PC-3 (cell line): ENCODE measurements around the gene PAPSS1.

Source experiments
- CTCF ChIP-seq: fragments of 300-600 bp; sonication (generic); conservative IDR thresholded peaks from 2 replicates; pipeline ENCODE4 v1.5.1; 2017; ENCODE audit warnings: antibody characterized with exemption, low read depth, mild to moderate bottlenecking, low read length
- EZH2 ChIP-seq: fragments of 300-600 bp; sonication (generic); IDR thresholded peaks from one replicate; pipeline ENCODE4 v1.6.1; 2017; ENCODE audit warnings: antibody characterized with exemption, mild to moderate bottlenecking, low read length; ENCODE audit not compliant: unreplicated experiment
- EZH2phosphoT487 ChIP-seq: fragments of 300-600 bp; sonication (generic); IDR thresholded peaks from 2 replicates; pipeline ENCODE4 v1.6.1; 2018; ENCODE audit warnings: mild to moderate bottlenecking, antibody characterized with exemption, low read length, borderline replicate concordance

GRCh38 chr4:107648178-107648991 lies 71.6 kb downstream of the PAPSS1 start:
- TF ChIP-seq CTCF (no peak), EZH2 (no peak), EZH2phosphoT487 (no peak)
